HG03103 (cell line): Measurements from ENCODE around the gene CFAP45.

Source experiments
- ATAC-seq: cut with Tn5 transposase; IDR thresholded peaks from one replicate; pipeline ENCODE4 v1.9.1; 2021; ENCODE audit warnings: low read depth; ENCODE audit not compliant: unreplicated experiment

The CFAP45 gene

GRCh38 chr1:159855709-159856108, 44.3 kb downstream of the CFAP45 start:
- no peak for ATAC-seq

- ATAC-seq, result peak; percentile 86
Observed at GRCh38 chr1:159854693-159855192, 45.2 kb downstream of the CFAP45 start.

DNA sequence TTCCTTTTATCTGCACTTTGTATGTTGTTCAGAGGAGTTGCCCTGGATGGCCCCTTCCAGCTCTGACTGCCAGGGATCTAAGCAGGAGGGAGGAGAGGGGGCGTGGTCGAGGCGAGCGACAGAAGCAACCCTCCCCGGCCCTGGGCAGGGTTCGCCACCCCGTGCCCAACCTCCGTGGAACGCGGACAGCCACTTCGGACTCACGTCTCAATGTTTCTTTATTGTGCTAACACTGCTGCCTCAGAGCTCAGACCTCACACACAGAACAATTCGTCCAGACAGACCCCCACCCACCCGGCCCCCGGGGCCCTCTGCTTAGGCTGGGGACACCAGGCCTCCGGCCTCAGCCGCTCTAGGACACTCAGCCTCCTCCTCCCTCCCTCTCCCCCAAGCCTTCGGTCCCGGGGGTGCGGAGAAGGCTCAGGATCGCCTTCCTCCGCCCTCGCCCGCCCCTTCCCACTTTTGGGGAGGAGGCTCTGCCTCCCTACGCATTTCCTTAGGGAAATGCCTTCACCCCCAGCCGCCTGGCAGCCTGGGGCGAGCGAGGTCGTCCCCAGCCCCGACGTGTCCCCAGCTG, 45.8 kb downstream of the CFAP45 start:
- ATAC-seq, result no peak

DNA sequence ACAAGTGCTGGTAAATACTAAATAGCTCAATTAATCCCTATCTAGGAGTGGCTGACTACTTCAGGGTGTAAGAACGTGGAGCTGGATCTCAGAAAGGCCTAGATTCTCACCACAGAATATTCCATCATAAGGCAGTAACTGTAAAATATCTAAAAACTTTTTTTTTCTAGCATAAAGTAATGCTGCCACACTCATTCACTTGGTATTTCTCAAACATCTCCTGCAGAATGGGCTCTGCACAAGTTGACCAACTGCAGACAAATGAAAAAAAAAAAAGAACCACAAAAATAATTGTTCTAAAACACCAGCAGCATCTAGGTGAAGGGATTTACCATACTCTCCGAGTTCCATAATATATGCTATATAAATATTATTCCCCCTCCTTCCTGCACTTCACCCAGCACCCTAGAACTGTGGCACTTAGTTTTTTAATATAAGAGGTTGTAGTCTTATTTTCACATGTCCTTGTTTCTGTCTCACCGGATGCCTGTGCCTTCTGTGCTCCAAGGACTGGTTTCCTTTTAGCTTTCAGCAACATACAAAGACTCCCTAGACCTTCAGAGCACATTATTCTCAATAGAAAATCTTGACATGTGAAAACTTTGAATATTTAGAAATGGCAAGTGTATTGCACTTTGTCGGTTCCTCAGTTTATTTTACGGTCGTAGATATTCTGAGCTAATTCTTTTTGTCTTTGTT, 46.4 kb downstream of the CFAP45 start:
- ATAC-seq, result no peak

- no peak for ATAC-seq
Observed at GRCh38 chr1:159851407-159851806, 48.6 kb downstream of the CFAP45 start.

GRCh38 chr1:159849626-159850366, 50.2 kb downstream of the CFAP45 start:
- ATAC-seq, result no peak

DNA sequence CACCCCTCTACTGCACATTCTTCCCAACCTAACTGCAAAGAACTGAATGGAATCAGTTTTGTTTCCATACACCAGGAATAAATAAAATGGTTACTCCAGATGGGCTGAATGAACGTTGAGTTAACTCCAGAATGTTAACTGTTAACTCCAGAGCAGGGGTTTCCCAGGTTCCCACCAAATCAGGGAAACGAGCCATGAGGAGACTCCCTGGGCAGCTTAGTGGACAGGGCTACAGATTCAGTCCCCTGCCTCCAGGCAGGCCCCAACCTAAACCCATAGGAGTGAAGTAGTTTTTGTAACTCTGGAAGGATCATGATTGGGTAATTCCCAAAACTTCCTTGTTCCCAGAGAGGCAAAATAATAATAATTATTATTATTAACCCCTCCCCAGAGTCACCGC, 51.6 kb downstream of the CFAP45 start:
- ATAC-seq, result no peak

DNA sequence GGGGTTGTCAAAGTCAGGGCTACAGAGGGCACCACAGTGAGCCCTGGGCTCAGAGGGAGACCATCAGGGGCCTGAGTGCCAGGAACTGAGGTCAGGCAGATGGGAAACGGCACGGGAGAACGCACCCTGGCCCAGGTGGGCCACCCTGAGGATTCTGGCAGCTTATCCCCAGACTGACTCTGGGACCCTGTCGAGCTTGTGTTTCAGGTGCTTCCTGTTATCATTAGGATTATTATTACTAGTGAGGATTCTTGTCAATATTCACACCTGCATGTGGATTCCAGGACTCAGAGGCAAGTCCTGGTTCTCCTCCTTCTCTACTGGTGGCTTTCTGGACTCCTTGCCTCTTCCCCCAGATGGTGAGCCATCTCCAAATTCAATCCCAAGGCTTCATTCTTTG, 52.7 kb downstream of the CFAP45 start:
- no peak for ATAC-seq

- no peak for ATAC-seq
Observed at GRCh38 chr1:159845751-159846629, 54.0 kb downstream of the CFAP45 start.

DNA sequence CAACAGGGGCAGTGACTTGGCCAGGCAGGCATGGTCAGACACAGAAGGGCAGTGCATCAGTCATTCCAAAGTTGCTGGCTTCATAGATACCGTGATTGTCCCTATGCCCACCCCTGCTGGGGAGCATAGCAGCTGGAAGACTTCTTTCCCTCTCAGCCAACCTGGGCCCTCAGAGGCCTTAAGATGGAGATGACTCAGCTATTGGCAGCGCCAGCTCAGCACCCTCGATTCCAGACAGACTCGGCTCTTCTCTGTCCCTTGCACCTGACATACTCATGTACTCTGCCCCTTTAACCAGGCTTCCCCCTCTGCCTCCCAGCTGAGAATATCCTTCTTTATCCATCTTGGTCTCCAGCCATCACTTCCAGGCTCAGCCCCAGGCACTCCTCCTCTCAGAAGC, 56.5 kb downstream of the CFAP45 start:
- no peak for ATAC-seq

DNA sequence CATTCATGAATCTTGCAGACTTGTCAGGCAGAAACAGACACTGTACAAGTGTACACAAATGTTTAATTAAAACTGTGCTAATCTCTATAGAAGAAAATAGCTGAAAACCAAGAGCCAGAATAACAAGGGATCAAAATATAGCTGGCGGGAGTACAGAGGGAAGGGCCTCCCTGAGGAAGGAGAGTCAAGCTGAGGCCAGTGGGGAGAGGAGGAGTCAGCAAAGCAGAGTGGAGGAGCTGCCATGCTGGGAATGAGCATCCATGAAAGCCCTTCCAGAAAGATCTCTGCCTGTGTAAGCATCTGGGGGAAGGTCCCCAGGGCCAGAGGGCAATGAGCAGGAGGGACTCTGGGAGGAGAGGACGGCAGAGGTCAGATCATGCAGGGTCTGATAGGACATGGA, 58.2 kb downstream of the CFAP45 start:
- ATAC-seq, result no peak

DNA sequence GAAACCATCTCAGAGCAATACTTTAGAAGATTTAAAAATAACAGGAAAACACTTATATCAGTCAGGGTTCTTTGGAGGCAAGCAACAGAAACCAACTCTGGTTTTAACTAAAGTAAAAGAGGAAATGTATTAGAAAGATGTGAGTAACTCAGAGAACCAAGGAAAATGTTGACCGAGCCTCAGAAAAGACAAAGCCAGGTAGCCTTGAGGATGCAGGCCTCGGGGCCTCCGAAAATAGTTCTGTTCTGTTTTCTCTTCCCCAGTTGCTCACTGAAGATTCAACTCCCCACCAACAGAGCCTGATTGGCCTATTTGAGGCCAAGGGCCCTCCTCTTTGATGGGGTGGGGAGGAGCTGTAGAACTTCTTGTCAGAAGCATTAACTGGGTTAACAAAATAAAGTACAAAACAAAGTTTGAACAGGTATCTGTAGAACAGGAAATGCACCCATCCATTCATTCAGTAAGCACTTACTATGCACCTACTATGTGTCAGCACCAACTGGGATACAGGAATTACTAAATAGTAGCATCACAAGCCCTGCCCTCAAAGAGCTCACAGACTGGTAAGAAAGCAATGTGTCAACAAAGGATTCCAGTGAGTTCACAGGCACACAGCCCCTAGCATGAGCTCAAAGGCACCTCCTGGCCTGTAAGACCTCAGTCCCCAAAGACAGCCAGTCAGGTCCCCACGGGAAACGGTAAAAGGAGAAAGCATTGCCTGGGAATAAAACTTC, 60.7 kb downstream of the CFAP45 start:
- peak; percentile 67 for ATAC-seq

DNA sequence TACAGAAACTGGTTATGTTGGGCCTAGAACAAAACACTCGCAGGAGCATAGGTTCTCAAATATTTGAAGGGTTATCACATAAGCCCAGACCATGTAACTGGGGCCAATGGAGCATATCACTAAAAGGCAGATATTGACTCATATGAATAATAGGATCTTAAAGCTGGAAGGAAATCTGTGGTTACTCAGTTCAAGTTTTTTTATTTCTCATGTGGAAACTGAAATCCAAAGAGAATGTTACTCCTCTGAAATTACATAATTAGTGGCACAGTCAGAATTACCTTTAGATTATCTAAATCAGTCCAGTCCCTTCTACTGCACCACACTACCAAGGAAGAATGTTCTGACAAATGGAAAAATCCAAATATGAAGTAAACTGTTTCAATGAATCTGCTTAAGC, 61.2 kb downstream of the CFAP45 start:
- peak; percentile 74 for ATAC-seq

- no peak for ATAC-seq
Observed at GRCh38 chr1:159835862-159836525, 64.0 kb downstream of the CFAP45 start.

- no peak for ATAC-seq
Observed at GRCh38 chr1:159835356-159835755, 64.6 kb downstream of the CFAP45 start.

DNA sequence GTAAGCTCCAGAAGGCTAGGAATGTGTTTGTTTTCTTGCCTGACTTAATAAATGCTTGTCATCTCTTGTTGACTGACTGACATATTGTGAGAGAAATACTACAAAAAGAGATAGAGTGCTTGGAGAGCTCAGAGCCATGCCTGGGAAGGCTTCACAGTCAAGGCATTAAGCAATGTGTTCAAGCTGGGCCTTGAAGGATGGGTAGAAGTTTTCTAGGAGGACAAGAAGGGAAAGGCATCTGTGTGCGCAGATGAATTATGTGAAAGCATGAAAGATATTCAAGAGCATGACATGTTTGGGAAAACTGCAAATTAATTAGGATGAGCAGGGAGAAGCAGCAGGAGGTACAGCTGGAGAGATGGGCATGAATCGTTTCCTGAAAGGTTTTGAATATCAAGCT, 67.7 kb downstream of the CFAP45 start:
- no peak for ATAC-seq

GRCh38 chr1:159831412-159832141, 68.4 kb downstream of the CFAP45 start:
- ATAC-seq, result no peak

DNA sequence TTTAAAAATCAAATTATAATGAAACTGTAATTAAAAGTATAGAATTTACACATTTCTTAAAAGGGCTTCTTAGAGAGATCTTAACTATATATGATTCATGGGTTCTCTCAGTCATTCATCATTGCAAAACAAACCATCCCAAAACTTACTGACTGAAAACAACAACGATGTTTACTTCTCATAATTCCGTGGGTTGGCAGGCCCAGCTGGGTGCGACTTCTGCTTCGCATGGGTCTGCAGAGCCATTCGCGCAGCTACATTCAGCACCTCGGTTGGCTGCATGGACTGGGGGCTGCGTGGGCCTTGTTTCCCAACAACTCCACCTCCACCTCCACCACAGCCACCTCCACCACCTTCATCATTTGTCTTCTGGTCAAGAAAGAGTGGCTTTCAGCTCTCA, 69.2 kb downstream of the CFAP45 start:
- ATAC-seq, result no peak
